Kidney (tissue), 14 donors: ENCODE data around the gene HMG20B. TPM values are rescaled to one million over a fixed set of nuclear protein-coding genes. Genes with fewer than 3 reads are reported as not detected.

Experiments used
- DNase-seq, 5 donors: peaks; one replicate each; pipeline ENCODE4 v3.0.0-alpha.2; 2013 to 2020
- FAIRE-seq: peaks from 2 replicates; lab custom pipeline; 2012; peaks lifted over from hg19 to GRCh38; lab: Jason Lieb, UNC
- H3K27ac ChIP-seq, 2 donors: one replicate each; pipeline ENCODE4 v1.7.0; 2013; ENCODE audit warnings: low read depth in 2 of 2, low read length in 2 of 2, inconsistent platforms in 1 of 2
- H3K27me3 ChIP-seq: one replicate; pipeline ENCODE4 v1.7.1; 2013; ENCODE audit warnings: low read length, inconsistent platforms; ENCODE audit not compliant: control insufficient read depth, insufficient read depth
- H3K36me3 ChIP-seq, 3 donors: one replicate each; pipeline versions ENCODE4 v1.7.0 to v1.7.1; 2013; ENCODE audit warnings: low read length in 3 of 3, control low read depth in 1 of 3, inconsistent platforms in 1 of 3; ENCODE audit not compliant: insufficient read depth in 3 of 3, control insufficient read depth in 2 of 3
- H3K4me1 ChIP-seq, 3 donors: one replicate each; pipeline versions ENCODE4 v1.7.0 to v1.7.1; 2013; ENCODE audit warnings: low read length in 3 of 3, inconsistent platforms in 1 of 3, low read depth in 1 of 3; ENCODE audit not compliant: control insufficient read depth in 2 of 3, insufficient read depth in 2 of 3
- H3K4me3 ChIP-seq, 3 donors: one replicate each; pipeline versions ENCODE4 v1.7.0 to v1.8.1; 2013; ENCODE audit warnings: low read length in 3 of 3, control low read depth in 1 of 3, inconsistent platforms in 1 of 3
- H3K9ac ChIP-seq, 3 donors: one replicate each; pipeline versions ENCODE4 v1.7.0 to v1.7.1; 2013; ENCODE audit warnings: low read length in 3 of 3, control low read depth in 1 of 3, inconsistent platforms in 1 of 3
- H3K9me3 ChIP-seq, 3 donors: one replicate each; pipeline versions ENCODE4 v1.7.0 to v1.7.1; 2013; ENCODE audit warnings: low read length in 3 of 3, control low read depth in 1 of 3, inconsistent platforms in 1 of 3; ENCODE audit not compliant: control insufficient read depth in 2 of 3, insufficient read depth in 1 of 3
- CTCF ChIP-seq: IDR thresholded peaks from 3 replicates; pipeline ENCODE4 v1.5.1; 2012; ENCODE audit warnings: mild to moderate bottlenecking, moderate library complexity, borderline replicate concordance; ENCODE audit not compliant: insufficient read depth; ENCODE audit errors: extremely low read depth
- intact Hi-C: fragments of 100-400 bp; cut with DNase I; formaldehyde crosslinking; loops from one replicate; pipeline ENCODE4 v1.11.1; 2022
- polyA plus RNA-seq: library from polyadenylated mRNA; stranded (reverse); fragments of 350-450 nt; fragmentation: Illumina TruSeq; extraction: RNeasy Lipid Tissue Mini Kit (QIAGEN cat#74804); gene quantifications from one replicate; pipeline ENCODE4 v1.2.3, GENCODE V29; 2014; ENCODE audit warnings: low read depth, low replicate concordance; ENCODE audit not compliant: insufficient read depth
- total RNA-seq: library from RNA; stranded (reverse); fragmentation: NEBNext Ultra II Directional; extraction: Animal tissue kit (Norgen Biotek cat#: 25700); gene quantifications from one replicate; pipeline ENCODE4 v1.2.1, GENCODE V29; 2021
- donor health status: control.
- donor health status: control.
- donor health status: control.
- donor health status: control.
- donor health status: control.
- donor health status: DM: yes; HTN: yes; CAD: no.
- donor health status: Normal renal cell carcinoma (clear cell type).

Gene HMG20B
- total and polyA plus RNA-seq, 2 donors from 2014 or later, result 69.7 to 82.6 TPM

DNA sequence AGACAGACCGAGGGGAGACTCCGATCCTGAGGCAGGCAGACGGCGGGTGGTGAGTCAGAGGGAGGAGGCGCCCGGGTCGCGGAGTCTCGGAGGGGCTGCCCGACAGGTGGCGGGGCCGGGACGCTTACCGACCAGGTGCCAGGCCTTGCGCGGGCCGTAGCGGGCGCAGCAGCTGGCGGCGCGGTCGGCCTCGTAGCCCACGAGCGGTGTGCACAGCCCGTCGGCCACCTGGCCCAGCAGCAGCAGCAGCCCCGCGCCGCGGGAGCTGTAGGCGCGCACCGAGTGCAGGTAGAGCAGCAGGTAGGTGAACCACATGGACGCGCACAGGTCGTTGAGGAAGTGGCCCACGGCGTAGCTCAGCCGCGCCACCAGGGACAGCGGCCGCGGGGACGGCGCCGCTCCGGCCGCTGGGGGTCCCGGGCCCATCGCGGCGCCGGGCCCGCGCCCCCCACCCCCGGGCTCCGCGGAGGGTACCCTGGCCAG lies 15.7 kb upstream of the HMG20B start:
- intact Hi-C loops, result no loop called here
- Histone ChIP-seq H3K27me3 (no peaks in the 10 kb centered on the region), H3K9ac (peak overlapping the region; percentile 18 to 99 (median 98)), H3K36me3 (no peaks in the 10 kb centered on the region), H3K27ac (peak overlapping the region; percentile 72 to 77), H3K4me1 (peaks cover 0 to 20% (median 3%) of the 10 kb centered on the region in 3 donors), H3K4me3 (peak overlapping the region; percentile 65 to 99 (median 97)), H3K9me3 (no peaks in the 10 kb centered on the region)
- peak; percentile 3 for TF ChIP-seq CTCF
- peak in 4 of 5 donors; percentile 36 to 86 (median 57) for DNase-seq
- FAIRE-seq, result no peak

DNA sequence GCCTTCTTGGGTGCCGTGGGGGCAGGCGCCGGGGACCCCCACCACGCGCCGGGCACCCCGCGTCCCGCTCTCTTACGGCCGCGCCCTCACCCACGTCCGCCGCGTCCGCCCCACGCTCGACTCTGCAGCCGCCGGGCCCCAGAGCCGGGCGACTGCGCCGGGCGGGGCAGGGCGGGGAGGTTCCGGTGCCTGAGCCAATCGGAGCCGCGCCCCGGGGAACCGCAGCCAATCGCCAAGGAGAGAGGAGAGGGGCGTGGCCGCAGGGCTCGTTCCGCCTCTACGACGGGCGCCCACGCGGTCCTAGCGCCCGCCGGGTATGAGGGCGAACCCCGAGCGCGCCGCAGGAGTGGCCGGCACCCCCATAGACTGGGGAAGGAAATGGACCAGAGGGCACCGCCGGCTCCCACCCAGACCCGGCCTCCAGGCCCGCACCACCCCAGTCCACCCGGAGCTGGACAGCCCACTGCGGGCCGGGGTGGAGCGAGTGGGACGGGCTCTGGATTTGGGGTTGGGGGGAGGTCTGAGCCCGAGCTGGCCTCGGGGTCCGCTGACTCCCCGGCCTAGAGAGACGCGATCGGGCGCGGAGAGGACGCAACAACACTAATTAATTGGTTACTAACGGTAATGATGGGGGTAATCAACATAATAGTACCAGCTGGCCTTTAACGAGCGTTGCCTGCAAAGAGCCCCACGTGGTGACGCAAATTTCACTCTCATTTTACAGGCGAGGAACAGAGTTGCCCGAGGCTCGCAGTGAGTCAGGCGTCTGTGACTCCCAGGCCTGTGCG lies 15.1 kb upstream of the HMG20B start, which contains the start of gene MFSD12:
MFSD12 (minus strand) TSS at position 126 of the 788 bp plus-strand sequence. CDS start 183 bp downstream, outside the sequence.
- FAIRE-seq, result no peak
- Histone ChIP-seq H3K4me1 (peaks cover 0 to 18% (median 3%) of the 10 kb centered on the region in 3 donors), H3K9me3 (no peaks in the 10 kb centered on the region), H3K36me3 (no peaks in the 10 kb centered on the region), H3K9ac (peak within 1 kb of the TSS; percentile 36 to 99 (median 98)), H3K27ac (peak within 1 kb of the TSS; percentile 74 to 77), H3K4me3 (peak within 1 kb of the TSS; percentile 66 to 99 (median 97)), H3K27me3 (no peaks in the 10 kb centered on the region)
- TF ChIP-seq CTCF, result no peak
- intact Hi-C loops, result no loop called here
- DNase-seq, result peak; percentile 94 to 98 (median 96)

DNA sequence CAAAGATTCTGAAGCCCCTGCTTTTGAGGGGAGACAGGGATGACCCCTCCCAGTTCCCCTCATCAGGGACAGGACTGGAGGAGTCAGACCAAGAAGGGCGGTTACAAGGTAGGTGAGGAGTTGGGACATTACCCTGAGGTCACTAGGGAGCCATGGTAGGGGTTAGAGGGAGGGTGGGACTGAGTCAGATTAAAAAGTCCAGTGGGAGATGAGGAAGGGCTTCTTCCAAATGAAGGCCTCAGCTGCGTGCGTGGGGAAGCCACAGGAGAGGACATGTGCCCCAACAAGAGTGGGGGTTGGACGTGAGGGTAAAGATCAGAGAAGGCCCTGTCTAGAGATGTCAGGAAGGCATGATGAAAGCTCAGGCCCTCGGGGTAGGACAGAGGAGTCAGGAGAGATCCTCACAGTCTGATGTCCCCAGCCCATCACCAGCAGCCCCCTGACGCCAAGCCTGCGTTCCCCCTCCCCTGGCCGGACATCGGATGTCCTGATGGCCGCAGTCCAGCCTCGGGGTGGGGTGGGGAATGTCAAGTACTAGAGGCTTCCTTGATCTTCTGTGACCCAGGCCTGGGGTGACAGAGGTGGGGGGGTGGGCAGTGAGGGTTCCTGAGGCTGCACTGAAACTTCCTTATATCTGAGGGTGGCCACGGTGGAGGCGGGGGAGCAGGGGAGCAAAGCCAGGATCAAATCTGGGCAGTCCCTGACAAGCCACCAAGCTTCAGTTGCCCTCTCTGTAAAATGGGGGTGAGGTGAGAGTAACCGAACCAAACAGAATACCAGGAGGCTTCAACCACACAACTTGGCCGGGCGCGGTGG lies 8.8 kb upstream of the HMG20B start:
- no peaks in the 10 kb centered on the region for H3K36me3 ChIP-seq
- H3K4me3 ChIP-seq, result no peak overlapping the region
- no peaks in the 10 kb centered on the region for H3K4me1 ChIP-seq
- H3K9me3 ChIP-seq, result no peaks in the 10 kb centered on the region
- H3K27me3 ChIP-seq, result no peaks in the 10 kb centered on the region
- no peak for TF ChIP-seq CTCF
- no peak overlapping the region for H3K27ac ChIP-seq
- DNase-seq, result no peak
- intact Hi-C loops, result no loop called here
- no peak for FAIRE-seq
- no peak overlapping the region for H3K9ac ChIP-seq
